IMR-90 (cell line): ENCODE measurements around the gene GRAMD4. TPM values are rescaled to one million over a fixed set of nuclear protein-coding genes. Genes with fewer than 3 reads are reported as not detected.

Source experiments
- ATAC-seq: fragments of 200-7000 bp; cut with Tn5 transposase; 2 replicates; pipeline ENCODE4 v1.9.1; 2020; ENCODE audit warnings: low read depth, mild to moderate bottlenecking, moderate library complexity
- BruUV-seq: library from RNA; stranded (reverse); fragments of 400-500 nt; replicated peaks from 2 replicates; lab custom pipeline; 2021; lab: Mats Ljungman, UMichigan
- CTCF ChIA-PET: fragments of 300-600 bp; formaldehyde crosslinking; extraction: SDS; loops from one replicate; lab custom pipeline; 2021; ENCODE audit warnings: antibody characterized with exemption; lab: Yijun Ruan, JAX
- POLR2A ChIA-PET: fragments of 300-600 bp; sonication (Branson Sonifier 250); formaldehyde crosslinking; loops from one replicate; lab custom pipeline; 2022; ENCODE audit warnings: antibody characterized with exemption; ENCODE audit not compliant: unreplicated experiment; lab: Charles Lee
- DNase-seq: peaks from one replicate; pipeline ENCODE4 v3.0.0; 2013
- H2AFZ ChIP-seq: replicated peaks from 2 replicates; pipeline ENCODE3; 2013; ENCODE audit warnings: low read length, mild to moderate bottlenecking; ENCODE audit not compliant: poor library complexity
- H2AK5ac ChIP-seq: 2 replicates; pipeline ENCODE4 v1.6.1; 2013; ENCODE audit warnings: low read depth, low read length, inconsistent platforms
- H2AK9ac ChIP-seq: replicated peaks from 2 replicates; pipeline ENCODE3; 2013; ENCODE audit warnings: mild to moderate bottlenecking, low read depth, low read length, moderate library complexity; ENCODE audit not compliant: poor library complexity
- H2BK120ac ChIP-seq: 2 replicates; pipeline ENCODE4 v1.6.1; 2013; ENCODE audit warnings: low read depth, low read length, inconsistent platforms
- H2BK15ac ChIP-seq: 3 replicates; pipeline ENCODE4 v1.6.1; 2013; ENCODE audit warnings: low read depth, low read length, inconsistent platforms
- H2BK20ac ChIP-seq: 2 replicates; pipeline ENCODE4 v1.6.1; 2013; ENCODE audit warnings: low read depth, mild to moderate bottlenecking, inconsistent platforms, low read length, moderate library complexity
- H2BK5ac ChIP-seq: 2 replicates; pipeline ENCODE4 v1.6.1; 2013; ENCODE audit warnings: mild to moderate bottlenecking, low read depth, low read length, inconsistent platforms; ENCODE audit not compliant: poor library complexity, severe bottlenecking
- H3K14ac ChIP-seq: replicated peaks from 2 replicates; pipeline ENCODE4 v1.6.1; 2013; ENCODE audit warnings: low read depth, low read length, inconsistent platforms
- H3K18ac ChIP-seq: 2 replicates; pipeline ENCODE4 v1.6.1; 2013; ENCODE audit warnings: low read depth, low read length, control low read depth
- H3K23ac ChIP-seq: 2 replicates; pipeline ENCODE4 v1.6.1; 2013; ENCODE audit warnings: low read depth, low read length, inconsistent platforms
- H3K27ac ChIP-seq: 2 replicates; pipeline ENCODE4 v1.5.1; 2013; ENCODE audit warnings: mild to moderate bottlenecking, control low read depth, low read length; ENCODE audit not compliant: insufficient read depth
- H3K27me3 ChIP-seq: 2 replicates; pipeline ENCODE4 v1.6.1; 2013; ENCODE audit warnings: low read length; ENCODE audit not compliant: control insufficient read depth, insufficient read depth
- H3K36me3 ChIP-seq: 2 replicates; pipeline ENCODE4 v1.6.1; 2013; ENCODE audit warnings: low read length, mixed read lengths; ENCODE audit not compliant: control insufficient read depth, insufficient read depth
- H3K4ac ChIP-seq: 2 replicates; pipeline ENCODE4 v1.6.1; 2013; ENCODE audit warnings: low read depth, low read length, inconsistent platforms
- H3K4me1 ChIP-seq: 2 replicates; pipeline ENCODE4 v1.6.1; 2013; ENCODE audit warnings: low read length, mixed read lengths; ENCODE audit not compliant: control insufficient read depth, insufficient read depth
- H3K4me2 ChIP-seq: 2 replicates; pipeline ENCODE4 v1.6.1; 2013; ENCODE audit warnings: low read depth, mild to moderate bottlenecking, control low read depth, low read length, moderate library complexity
- H3K4me3 ChIP-seq: 2 replicates; pipeline ENCODE4 v1.5.1; 2013; ENCODE audit warnings: low read depth, mild to moderate bottlenecking, control low read depth, low read length, moderate library complexity; ENCODE audit not compliant: insufficient read depth
- H3K56ac ChIP-seq: 2 replicates; pipeline ENCODE4 v1.6.1; 2013; ENCODE audit warnings: low read length, inconsistent platforms; ENCODE audit not compliant: insufficient read depth; ENCODE audit errors: extremely low read depth
- H3K79me1 ChIP-seq, 2 experiments: 2 replicates each; pipeline ENCODE4 v1.6.1; 2013; ENCODE audit warnings: low read length in 2 of 2, inconsistent platforms in 1 of 2, low read depth in 1 of 2
- H3K9ac ChIP-seq: 2 replicates; pipeline ENCODE4 v1.6.1; 2013; ENCODE audit warnings: low read depth, low read length, control low read depth
- H3K9me1 ChIP-seq: 2 replicates; pipeline ENCODE4 v1.6.1; 2013; ENCODE audit warnings: low read length, inconsistent platforms; ENCODE audit not compliant: insufficient read depth
- H3K9me3 ChIP-seq: 2 replicates; pipeline ENCODE4 v1.6.1; 2013; ENCODE audit warnings: low read length; ENCODE audit not compliant: control insufficient read depth, insufficient read depth
- H4K20me1 ChIP-seq: 2 replicates; pipeline ENCODE4 v1.6.1; 2013; ENCODE audit warnings: low read length, inconsistent platforms; ENCODE audit not compliant: insufficient read depth
- H4K5ac ChIP-seq: 2 replicates; pipeline ENCODE4 v1.6.1; 2013; ENCODE audit warnings: mild to moderate bottlenecking, low read depth, low read length, control low read depth
- H4K8ac ChIP-seq, 2 experiments: 2 replicates each; pipeline ENCODE4 v1.6.1; 2013; ENCODE audit warnings: low read depth in 2 of 2, low read length in 2 of 2, control low read depth in 1 of 2, inconsistent platforms in 1 of 2
- H4K91ac ChIP-seq: 2 replicates; pipeline ENCODE4 v1.6.1; 2013; ENCODE audit warnings: low read depth, low read length, inconsistent platforms; ENCODE audit not compliant: insufficient read depth
- CEBPB ChIP-seq: IDR thresholded peaks from 2 replicates; pipeline ENCODE4 v1.6.1; 2012; ENCODE audit warnings: low read depth, low read length, improper control_type of control experiment
- CHD1 ChIP-seq: IDR thresholded peaks from 2 replicates; pipeline ENCODE4 v1.6.1; 2012; ENCODE audit warnings: low read depth, low read length, improper control_type of control experiment
- FOS ChIP-seq: fragments of 150-350 bp; IDR thresholded peaks from 2 replicates; pipeline ENCODE4 v1.6.1; 2016; ENCODE audit warnings: low read depth, low read length
- MAZ ChIP-seq: IDR thresholded peaks from 2 replicates; pipeline ENCODE4 v1.6.1; 2012; ENCODE audit warnings: low read depth, mild to moderate bottlenecking, low read length, improper control_type of control experiment, moderate library complexity, borderline replicate concordance
- MXI1 ChIP-seq: IDR thresholded peaks from 2 replicates; pipeline ENCODE4 v1.6.1; 2012; ENCODE audit warnings: low read depth, mild to moderate bottlenecking, low read length, moderate library complexity, borderline replicate concordance
- NFE2L2 ChIP-seq: fragments of 150-350 bp; IDR thresholded peaks from 2 replicates; pipeline ENCODE4 v1.6.1; 2016; ENCODE audit warnings: low read depth, mild to moderate bottlenecking, low read length
- POLR2A ChIP-seq: IDR thresholded peaks from 2 replicates; pipeline ENCODE4 v1.6.1; 2012; ENCODE audit warnings: mild to moderate bottlenecking, low read depth, low read length
- RAD21 ChIP-seq: IDR thresholded peaks from 2 replicates; pipeline ENCODE4 v1.6.1; 2012; ENCODE audit warnings: low read length, improper control_type of control experiment
- RCOR1 ChIP-seq: IDR thresholded peaks from 2 replicates; pipeline ENCODE4 v1.6.1; 2012; ENCODE audit warnings: mild to moderate bottlenecking, low read length, improper control_type of control experiment; ENCODE audit not compliant: insufficient replicate concordance
- WGBS, 2 experiments: methylation state at CpG; one replicate each; pipeline versions ENCODE4 v1.1.5 to v1.1.7; 2013; ENCODE audit warnings: missing lambda C conversion rate in 2 of 2; ENCODE audit not compliant: insufficient read length in 1 of 2; ENCODE audit errors: extremely low coverage in 2 of 2; 5-methylcytosine and 5-hydroxymethylcytosine counted together
- dilution Hi-C: fragments of 300-500 bp; cut with HindIII; formaldehyde crosslinking; loops from one replicate; pipeline ENCODE4 v1.14.3; 2018; ENCODE audit warnings: low sequenced_read_pairs; ENCODE audit not compliant: unreplicated experiment
- in situ Hi-C: fragments of 300-500 bp; cut with MboI; formaldehyde crosslinking; loops from 3 replicates; pipeline ENCODE4 v1.14.3; 2019; ENCODE audit warnings: low sequenced_read_pairs, inconsistent platforms, mixed read lengths
- intact Hi-C: fragments of 100-400 bp; cut with micrococcal nuclease; formaldehyde crosslinking; loops from 2 replicates; pipeline ENCODE4 v1.10.0; 2022
- polyA plus RNA-seq, 3 experiments: library from polyadenylated mRNA; depleted of rRNA; stranded (reverse); fragments of >200 nt; gene quantifications; 2 replicates each; pipeline ENCODE4 v1.2.3, GENCODE V29; 2012; ENCODE audit warnings: low replicate concordance in 1 of 3
- total RNA-seq: library from RNA; depleted of rRNA; stranded (reverse); fragments of >200 nt; gene quantifications from 2 replicates; pipeline ENCODE4 v1.2.3, GENCODE V29; 2012
- TF ChIP-seq, protein P1 (sequence below): conservative IDR thresholded peaks from 2 replicates; pipeline ENCODE4 v1.5.1; 2012; ENCODE audit warnings: mild to moderate bottlenecking, low read depth, low read length, improper control_type of control experiment
- TF ChIP-seq, protein P2 (sequence below): fragments of 150-350 bp; IDR thresholded peaks from 2 replicates; pipeline ENCODE4 v1.6.1; 2017; ENCODE audit warnings: mild to moderate bottlenecking, antibody characterized with exemption, low read length, low read depth

Gene GRAMD4
- total and polyA plus RNA-seq, 2 of the 4 experiments (the other 2 are of a cell fraction), result 2.7 to 5.8 TPM

DNA sequence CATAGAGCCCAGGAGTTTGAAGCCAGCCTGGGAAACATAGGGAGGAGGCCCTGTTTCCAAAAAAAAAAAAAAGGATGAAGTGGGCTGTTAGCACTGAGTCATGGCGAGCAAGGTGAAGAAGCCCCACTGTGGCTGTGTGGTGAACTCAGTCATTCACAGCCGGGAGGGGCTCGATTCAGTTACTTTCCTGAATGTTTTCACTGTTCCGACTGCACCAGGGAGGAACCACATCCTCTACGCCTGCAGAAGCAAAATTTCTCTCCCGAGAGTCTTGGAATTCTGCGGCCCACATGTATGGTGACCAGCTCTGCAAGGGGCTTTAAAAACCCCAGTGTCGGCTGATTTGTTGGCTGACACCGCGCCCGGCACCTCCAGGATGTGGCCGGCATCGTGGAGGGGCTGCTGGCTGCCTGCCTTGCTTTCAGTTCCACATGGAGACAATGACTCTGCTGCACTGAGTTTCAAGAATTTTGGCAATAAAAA, 27.8 kb upstream of the GRAMD4 start:
- H3K4me1 ChIP-seq, result peaks cover 5% of the 10 kb centered on the region

More for the DNA sequence above, 27.8 kb upstream of the GRAMD4 start:
- Histone ChIP-seq H3K14ac (no peak overlapping the region), H4K91ac (no peak overlapping the region), H4K20me1 (peaks cover 24% of the 10 kb centered on the region), H3K4ac (no peak overlapping the region), H3K79me1 (no peaks in the 10 kb centered on the region; a peak in 1 of 4 replicates), H3K9ac (no peak overlapping the region), H2BK120ac (no peak overlapping the region), H3K4me2 (peak overlapping the region; percentile 71), H3K9me1 (no peaks in the 10 kb centered on the region), H2AK9ac (no peak overlapping the region), H3K9me3 (no peaks in the 10 kb centered on the region), H2AFZ (peak overlapping the region; percentile 79), H3K4me3 (peak overlapping the region; percentile 11; the same call in 1 of the 2 replicates), H3K36me3 (no peaks in the 10 kb centered on the region; the same call in 1 of the 2 replicates), H2AK5ac (no peak overlapping the region), H3K56ac (no peak overlapping the region), H3K23ac (no peak overlapping the region), H2BK15ac (no peak overlapping the region), H3K27ac (no peak overlapping the region), H2BK20ac (no peak overlapping the region), H2BK5ac (no peak overlapping the region), H3K27me3 (no peaks in the 10 kb centered on the region; the same call in 1 of the 2 replicates), H3K18ac (no peak overlapping the region), H4K5ac (no peak overlapping the region), H4K8ac (no peak overlapping the region)
- dilution Hi-C loops (no loop called here), intact Hi-C loops (no loop called here), in situ Hi-C loops (no loop called here)
- POLR2A ChIA-PET, result no interaction called here
- ATAC-seq (peak; percentile 80), DNase-seq (peak; percentile 71)
- no TSS peak for BruUV-seq
- CTCF ChIA-PET, result no interaction called here
- TF ChIP-seq RAD21 (no peak), MAZ (peak; percentile 32; the same call in 1 of the 2 replicates), NFE2L2 (no peak), FOS (0 out of 2 replicates have a peak, but pooled peaks have one; percentile 6), RCOR1 (no peak), POLR2A (no peak), CHD1 (no peak), CEBPB (no peak), MXI1 (0 out of 2 replicates have a peak, but pooled peaks have one; percentile 33)
- TF ChIP-seq, protein P1, sequence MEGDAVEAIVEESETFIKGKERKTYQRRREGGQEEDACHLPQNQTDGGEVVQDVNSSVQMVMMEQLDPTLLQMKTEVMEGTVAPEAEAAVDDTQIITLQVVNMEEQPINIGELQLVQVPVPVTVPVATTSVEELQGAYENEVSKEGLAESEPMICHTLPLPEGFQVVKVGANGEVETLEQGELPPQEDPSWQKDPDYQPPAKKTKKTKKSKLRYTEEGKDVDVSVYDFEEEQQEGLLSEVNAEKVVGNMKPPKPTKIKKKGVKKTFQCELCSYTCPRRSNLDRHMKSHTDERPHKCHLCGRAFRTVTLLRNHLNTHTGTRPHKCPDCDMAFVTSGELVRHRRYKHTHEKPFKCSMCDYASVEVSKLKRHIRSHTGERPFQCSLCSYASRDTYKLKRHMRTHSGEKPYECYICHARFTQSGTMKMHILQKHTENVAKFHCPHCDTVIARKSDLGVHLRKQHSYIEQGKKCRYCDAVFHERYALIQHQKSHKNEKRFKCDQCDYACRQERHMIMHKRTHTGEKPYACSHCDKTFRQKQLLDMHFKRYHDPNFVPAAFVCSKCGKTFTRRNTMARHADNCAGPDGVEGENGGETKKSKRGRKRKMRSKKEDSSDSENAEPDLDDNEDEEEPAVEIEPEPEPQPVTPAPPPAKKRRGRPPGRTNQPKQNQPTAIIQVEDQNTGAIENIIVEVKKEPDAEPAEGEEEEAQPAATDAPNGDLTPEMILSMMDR, result no peak
- TF ChIP-seq, protein P2, sequence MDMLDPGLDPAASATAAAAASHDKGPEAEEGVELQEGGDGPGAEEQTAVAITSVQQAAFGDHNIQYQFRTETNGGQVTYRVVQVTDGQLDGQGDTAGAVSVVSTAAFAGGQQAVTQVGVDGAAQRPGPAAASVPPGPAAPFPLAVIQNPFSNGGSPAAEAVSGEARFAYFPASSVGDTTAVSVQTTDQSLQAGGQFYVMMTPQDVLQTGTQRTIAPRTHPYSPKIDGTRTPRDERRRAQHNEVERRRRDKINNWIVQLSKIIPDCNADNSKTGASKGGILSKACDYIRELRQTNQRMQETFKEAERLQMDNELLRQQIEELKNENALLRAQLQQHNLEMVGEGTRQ, result no peak
- 10% methylated on average over 3 of the region's 13 CpGs; no CpG with 5 or more reads in 1 of the 2 experiments for WGBS, 2 experiments
